ENCODE results near the gene NFAT5. TPM values are rescaled to one million over a fixed set of nuclear protein-coding genes. Genes with fewer than 3 reads are reported as not detected.

The NFAT5 gene
- total and polyA plus RNA-seq, 7 donors = 1.2 to 57.1 (median 39.4) TPM

DNA sequence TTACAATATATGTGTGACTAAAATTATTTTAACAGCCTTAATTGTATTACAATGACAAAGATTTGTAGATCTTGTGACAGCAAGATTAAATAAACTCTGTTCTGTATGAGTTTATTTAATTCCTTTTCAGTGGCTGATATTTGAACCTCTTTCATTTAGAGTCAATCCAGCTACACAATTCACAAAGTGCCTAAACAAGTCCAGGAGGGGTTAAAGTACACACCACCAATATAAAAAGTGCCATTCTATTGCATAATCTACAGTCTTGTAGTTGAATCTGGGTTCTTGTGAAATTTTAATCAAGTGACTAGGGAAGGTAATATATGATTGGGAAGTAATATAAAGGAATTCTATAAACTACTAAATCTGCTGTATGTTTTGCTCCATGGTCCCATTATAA, 3.9 kb upstream of the NFAT5 start:
- Histone ChIP-seq H3K27ac (no peak overlapping the region), H3K4me1 (peaks cover 0 to 12% (median 10%) of the 10 kb centered on the region in 4 donors), H3K9me3 (peaks cover 0 to 3% (median 0%) of the 10 kb centered on the region in 4 donors), H3K36me3 (no peaks in the 10 kb centered on the region), H3K27me3 (no peaks in the 10 kb centered on the region), H3K4me3 (no peak overlapping the region)
- no peak for DNase-seq
- TF ChIP-seq EP300 (IDR thresholded peaks at IDR 0.05) (no peak), POLR2A (IDR thresholded peaks at IDR 0.05) (no peak), POLR2AphosphoS5 (IDR thresholded peaks at IDR 0.05) (no peak)
- TF ChIP-seq, protein P1, sequence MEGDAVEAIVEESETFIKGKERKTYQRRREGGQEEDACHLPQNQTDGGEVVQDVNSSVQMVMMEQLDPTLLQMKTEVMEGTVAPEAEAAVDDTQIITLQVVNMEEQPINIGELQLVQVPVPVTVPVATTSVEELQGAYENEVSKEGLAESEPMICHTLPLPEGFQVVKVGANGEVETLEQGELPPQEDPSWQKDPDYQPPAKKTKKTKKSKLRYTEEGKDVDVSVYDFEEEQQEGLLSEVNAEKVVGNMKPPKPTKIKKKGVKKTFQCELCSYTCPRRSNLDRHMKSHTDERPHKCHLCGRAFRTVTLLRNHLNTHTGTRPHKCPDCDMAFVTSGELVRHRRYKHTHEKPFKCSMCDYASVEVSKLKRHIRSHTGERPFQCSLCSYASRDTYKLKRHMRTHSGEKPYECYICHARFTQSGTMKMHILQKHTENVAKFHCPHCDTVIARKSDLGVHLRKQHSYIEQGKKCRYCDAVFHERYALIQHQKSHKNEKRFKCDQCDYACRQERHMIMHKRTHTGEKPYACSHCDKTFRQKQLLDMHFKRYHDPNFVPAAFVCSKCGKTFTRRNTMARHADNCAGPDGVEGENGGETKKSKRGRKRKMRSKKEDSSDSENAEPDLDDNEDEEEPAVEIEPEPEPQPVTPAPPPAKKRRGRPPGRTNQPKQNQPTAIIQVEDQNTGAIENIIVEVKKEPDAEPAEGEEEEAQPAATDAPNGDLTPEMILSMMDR (IDR thresholded peaks at IDR 0.05) = no peak
- intact Hi-C loops (cut with DNase I) = loop anchor here (10.0 kb wide), 1 partner anchor 193 kb away; the partner anchor contains the start of gene NOB1

DNA sequence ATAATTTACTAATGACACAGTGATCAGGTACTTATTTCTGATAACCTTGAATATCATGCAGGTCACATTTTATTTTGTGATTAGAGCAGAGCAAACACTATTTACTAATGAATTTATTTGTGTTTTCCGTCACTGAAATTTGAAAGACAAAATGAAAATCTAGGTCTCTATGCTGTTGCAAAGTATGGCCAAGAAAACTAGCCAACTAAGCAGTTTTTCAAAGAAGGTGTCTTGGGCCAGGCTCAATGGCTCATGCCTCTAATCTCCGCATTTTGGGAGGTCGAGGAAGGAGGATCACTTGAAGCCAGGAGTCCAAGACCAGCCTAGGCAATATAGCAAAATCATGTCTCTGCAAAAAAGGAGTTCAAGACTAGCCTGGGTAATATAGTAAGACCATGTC, 3.0 kb upstream of the NFAT5 start:
- H3K27me3 ChIP-seq = no peaks in the 10 kb centered on the region
- 98% methylated on average over 3 of the region's 3 CpGs for WGBS, 2 donors
- H3K4me3 ChIP-seq = no peak overlapping the region
- H3K27ac ChIP-seq = no peak overlapping the region
- H3K9me3 ChIP-seq = no peaks in the 10 kb centered on the region
- TF ChIP-seq EP300 (IDR thresholded peaks at IDR 0.05) (no peak), POLR2A (IDR thresholded peaks at IDR 0.05) (no peak), POLR2AphosphoS5 (IDR thresholded peaks at IDR 0.05) (no peak)
- TF ChIP-seq, protein P1 (IDR thresholded peaks at IDR 0.05) = no peak
- intact Hi-C loops (cut with DNase I) = loop anchor here (10.0 kb wide), 1 partner anchor 192 kb away; the partner anchor contains the start of gene NOB1
- DNase-seq = no peak
- H3K36me3 ChIP-seq = no peaks in the 10 kb centered on the region
- peaks cover 0 to 21% (median 16%) of the 10 kb centered on the region in 4 donors for H3K4me1 ChIP-seq

DNA sequence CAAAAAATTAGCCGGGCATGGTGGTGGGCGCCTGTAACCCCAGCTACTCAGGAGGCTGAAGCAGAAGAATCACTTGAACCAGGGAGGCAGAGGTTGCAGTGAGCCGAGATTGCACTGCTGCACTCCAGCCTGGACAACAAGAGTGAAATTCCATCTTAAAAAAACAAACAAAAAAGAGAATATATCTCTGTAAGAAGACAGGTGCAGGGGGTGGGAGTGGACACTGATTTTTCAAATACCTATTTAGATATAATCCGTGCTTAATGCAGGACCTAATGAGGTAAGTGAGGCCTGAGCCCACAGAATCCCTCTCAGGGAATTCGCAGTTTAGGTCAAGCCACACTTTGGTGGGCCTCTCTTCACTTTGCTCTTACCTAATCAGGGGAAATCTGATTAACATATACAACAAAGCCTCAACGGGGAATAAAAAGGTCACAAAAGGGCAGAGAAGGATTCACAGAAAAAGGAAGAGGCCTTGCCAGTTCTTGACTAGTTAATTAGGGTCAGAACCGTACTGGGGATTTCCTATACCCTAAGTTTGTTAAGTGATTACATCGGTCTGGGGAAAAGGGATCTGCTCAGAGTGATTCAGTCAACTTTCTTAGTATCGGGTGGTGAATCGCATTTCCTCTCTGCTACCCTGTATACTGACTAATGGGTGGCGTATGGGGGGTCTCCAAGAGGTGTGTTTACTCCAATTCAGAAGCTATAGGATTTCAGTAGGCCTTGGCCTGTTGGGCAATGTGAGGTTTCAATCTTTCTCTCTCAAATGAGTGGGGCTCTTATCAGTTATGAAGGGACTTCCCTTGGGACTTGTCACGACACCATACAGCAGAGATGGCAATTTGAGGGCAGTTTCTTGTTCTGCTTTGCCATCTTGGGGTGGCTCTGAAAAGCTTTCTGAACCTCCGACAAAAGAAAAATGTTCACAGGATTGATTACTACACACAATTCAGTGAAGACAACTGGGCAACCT, 1.9 kb upstream of the NFAT5 start:
- intact Hi-C loops (cut with DNase I) = loop anchor here (10.0 kb wide), 1 partner anchor 191 kb away; the partner anchor contains the start of gene NOB1
- H3K27ac ChIP-seq = peak overlapping the region in 3 of 4 donors; percentile 98 to 99 (median 99)
- TF ChIP-seq POLR2AphosphoS5 (IDR thresholded peaks at IDR 0.05) (no peak), POLR2A (IDR thresholded peaks at IDR 0.05) (no peak), EP300 (IDR thresholded peaks at IDR 0.05) (no peak)
- TF ChIP-seq, protein P1 (IDR thresholded peaks at IDR 0.05) = no peak
- H3K36me3 ChIP-seq = no peaks in the 10 kb centered on the region
- H3K4me3 ChIP-seq = peak overlapping the region in 1 of 4 donors; percentile 96
- DNase-seq = no peak
- H3K27me3 ChIP-seq = no peaks in the 10 kb centered on the region
- no peaks in the 10 kb centered on the region for H3K9me3 ChIP-seq
- peaks cover 0 to 32% (median 27%) of the 10 kb centered on the region in 4 donors for H3K4me1 ChIP-seq
- 42 to 65% methylated on average over 13 of the region's 13 CpGs for WGBS, 2 donors

DNA sequence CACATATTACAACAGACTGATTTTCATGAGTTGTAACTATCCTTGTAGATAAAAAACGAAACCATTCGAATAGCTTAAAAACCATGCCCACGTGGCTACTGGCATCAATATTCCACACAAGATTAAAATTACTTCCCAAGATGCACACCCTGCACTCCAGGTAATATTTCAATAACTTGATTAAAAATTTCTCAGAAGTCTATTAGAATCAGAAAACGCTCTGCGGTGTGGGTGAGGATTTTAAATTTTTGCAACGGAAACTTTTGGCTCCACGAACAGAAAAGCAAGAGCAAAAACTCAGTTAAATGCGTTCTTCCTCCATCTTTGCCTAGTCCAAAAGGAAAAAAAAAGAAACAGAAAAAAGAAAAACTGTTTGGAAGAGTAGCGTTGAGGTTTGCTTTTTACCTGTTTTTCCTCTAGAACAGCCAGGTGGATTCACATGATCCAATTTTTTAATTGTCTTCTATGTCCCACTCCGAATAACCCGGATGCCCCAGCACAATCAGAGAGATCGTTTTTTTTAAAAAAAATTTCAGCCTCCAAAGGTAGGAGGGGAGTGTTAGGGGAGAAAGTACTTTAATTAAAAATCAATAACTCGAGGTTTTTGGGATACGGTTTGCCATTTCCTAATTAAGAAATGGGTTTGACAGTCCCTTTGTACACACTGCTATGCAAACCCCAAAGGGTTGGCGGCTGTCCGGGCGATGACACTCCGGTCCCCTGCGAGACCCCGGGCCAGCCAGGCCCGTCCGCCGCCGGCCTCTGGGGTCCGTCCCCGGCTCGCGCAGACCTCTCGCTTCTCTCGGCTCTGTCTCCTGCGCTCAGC, 708 bp upstream of the NFAT5 start:
- WGBS, 2 donors = 1 to 2% methylated on average over 31 of the region's 31 CpGs
- no peaks in the 10 kb centered on the region for H3K27me3 ChIP-seq
- peaks cover 0 to 43% (median 36%) of the 10 kb centered on the region in 4 donors for H3K4me1 ChIP-seq
- peak overlapping the region; percentile 83 to 96 (median 92) for H3K4me3 ChIP-seq
- no peaks in the 10 kb centered on the region for H3K9me3 ChIP-seq
- no peak for TF ChIP-seq POLR2AphosphoS5 (IDR thresholded peaks at IDR 0.05)
- TF ChIP-seq, protein P1 (IDR thresholded peaks at IDR 0.05) = no peak
- no peak for TF ChIP-seq POLR2A (IDR thresholded peaks at IDR 0.05)
- no peak for TF ChIP-seq EP300 (IDR thresholded peaks at IDR 0.05)
- intact Hi-C loops (cut with DNase I) = loop anchor here (5.0 to 10.0 kb wide), 2 partner anchors 123 to 190 kb away; partner anchors contain the start of gene NOB1
- H3K27ac ChIP-seq = peak overlapping the region; percentile 98 to 99 (median 99)
- H3K36me3 ChIP-seq = no peaks in the 10 kb centered on the region
- DNase-seq = no peak
